HG02759 (cell line): ENCODE measurements around the gene EIF4A2.
"Not testable (repeated sequence)": the region's sequence is repeated elsewhere in the genome, so short reads cannot be mapped to it uniquely, and the experiment has no call there.

Experiments
- ATAC-seq: cut with Tn5 transposase; IDR thresholded peaks from one replicate; pipeline ENCODE4 v1.9.1; 2021; ENCODE audit warnings: mild to moderate bottlenecking, moderate library complexity; ENCODE audit not compliant: unreplicated experiment

EIF4A2 gene

GRCh38 chr3:186784820-186785494 is 1.6 kb downstream of the EIF4A2 start:
- no peak for ATAC-seq

GRCh38 chr3:186785495-186786018 is 2.2 kb downstream of the EIF4A2 start:
- no peak for ATAC-seq

- no peak for ATAC-seq
Measured at GRCh38 chr3:186786922-186787321, 3.5 kb downstream of the EIF4A2 start.

- ATAC-seq = no peak
Measured at GRCh38 chr3:186787642-186788481, 4.5 kb downstream of the EIF4A2 start.

- ATAC-seq = no peak
Measured at GRCh38 chr3:186788482-186789370, 5.3 kb downstream of the EIF4A2 start.

GRCh38 chr3:186789554-186790260 is 6.3 kb downstream of the EIF4A2 start:
- no peak for ATAC-seq

GRCh38 chr3:186790261-186790981 is 7.0 kb downstream of the EIF4A2 start:
- no peak for ATAC-seq

GRCh38 chr3:186798239-186798874 is 15.0 kb downstream of the EIF4A2 start:
- no peak for ATAC-seq

- no peak for ATAC-seq
Measured at GRCh38 chr3:186800285-186800684, 16.9 kb downstream of the EIF4A2 start.

- ATAC-seq = no peak
Measured at GRCh38 chr3:186802701-186803100, 19.3 kb downstream of the EIF4A2 start.

GRCh38 chr3:186803447-186803846 is 20.1 kb downstream of the EIF4A2 start:
- ATAC-seq = not testable (repeated sequence)

GRCh38 chr3:186806089-186807055 is 23.0 kb downstream of the EIF4A2 start, which contains the start of gene RFC4:
RFC4 (minus strand) TSS chr3:186806482; CDS start chr3:186804713, 1,769 bp downstream.
- peak; percentile 94 for ATAC-seq

- ATAC-seq = no peak
Measured at GRCh38 chr3:186807231-186807630, 23.9 kb downstream of the EIF4A2 start.

GRCh38 chr3:186810336-186810996 is 27.1 kb downstream of the EIF4A2 start:
- no peak for ATAC-seq

- not testable (repeated sequence) for ATAC-seq
Measured at GRCh38 chr3:186811313-186811712, 27.9 kb downstream of the EIF4A2 start.

- ATAC-seq = no peak
Measured at GRCh38 chr3:186814100-186814499, 30.7 kb downstream of the EIF4A2 start.

- ATAC-seq = no peak
Measured at GRCh38 chr3:186815435-186815834, 32.1 kb downstream of the EIF4A2 start.
